HepG2 (cell line): ENCODE measurements around the gene SIVA1. TPM values are rescaled to one million over a fixed set of nuclear protein-coding genes. Genes with fewer than 3 reads are reported as not detected.

ENCODE experiments used
- BRF2 ChIP-seq: sonication (generic); formaldehyde crosslinking; IDR thresholded peaks from 2 replicates; pipeline ENCODE4 v1.8.1; 2022; ENCODE audit warnings: mild to moderate bottlenecking, missing genetic modification reagents
- CEBPZ ChIP-seq: IDR thresholded peaks from 2 replicates; pipeline ENCODE4 v1.6.1; 2012; ENCODE audit warnings: low read length, improper control_type of control experiment
- CENPT ChIP-seq: sonication (generic); formaldehyde crosslinking; IDR thresholded peaks from 2 replicates; pipeline ENCODE4 v1.8.0; 2022; ENCODE audit warnings: low read depth, mild to moderate bottlenecking, moderate library complexity, missing genetic modification reagents
- GABPA ChIP-seq, 2 experiments: IDR thresholded peaks; 2 replicates each; pipeline ENCODE4 v1.6.1; 2011 to 2016; ENCODE audit warnings: low read depth in 2 of 2, low read length in 1 of 2, missing biosample characterization in 1 of 2, missing genetic modification characterization in 1 of 2
- HDAC6 ChIP-seq: fragments of 200-600 bp; sonication (generic); IDR thresholded peaks from 2 replicates; pipeline ENCODE4 v1.7.0; 2017; ENCODE audit warnings: mild to moderate bottlenecking, antibody characterized with exemption, low read length, low read depth
- KLF16 ChIP-seq, 2 experiments: sonication (generic) in 1 of 2; formaldehyde crosslinking in 1 of 2; IDR thresholded peaks; 2 replicates each; pipeline versions ENCODE4 v1.6.1 to v1.8.0; 2016 to 2023; ENCODE audit warnings: missing genetic modification reagents in 2 of 2, missing compliant biosample characterization in 1 of 2
- NFYC ChIP-seq: IDR thresholded peaks from 2 replicates; pipeline ENCODE4 v1.6.1; 2016; ENCODE audit warnings: missing genetic modification reagents, missing compliant biosample characterization
- REL ChIP-seq: sonication (generic); formaldehyde crosslinking; conservative IDR thresholded peaks from 2 replicates; pipeline ENCODE4 v1.8.0; 2022; ENCODE audit warnings: mild to moderate bottlenecking, missing genetic modification reagents, moderate library complexity
- TMF1 ChIP-seq: sonication (generic); formaldehyde crosslinking; IDR thresholded peaks from 2 replicates; pipeline ENCODE4 v1.8.1; 2022; ENCODE audit warnings: low read depth, missing genetic modification reagents
- TOE1 ChIP-seq: sonication (generic); formaldehyde crosslinking; IDR thresholded peaks from 2 replicates; pipeline ENCODE4 v1.4.0; 2020; ENCODE audit warnings: mild to moderate bottlenecking, missing genetic modification reagents
- UBTF ChIP-seq: sonication (generic); formaldehyde crosslinking; IDR thresholded peaks from 2 replicates; pipeline ENCODE4 v1.4.0; 2020; ENCODE audit warnings: mild to moderate bottlenecking, missing genetic modification reagents
- YEATS4 ChIP-seq: sonication (generic); formaldehyde crosslinking; IDR thresholded peaks from 2 replicates; pipeline ENCODE4 v1.4.0; 2020; ENCODE audit warnings: missing genetic modification reagents, borderline replicate concordance
- ZFP62 ChIP-seq: sonication (generic); formaldehyde crosslinking; IDR thresholded peaks from 2 replicates; pipeline ENCODE4 v1.4.0; 2020; ENCODE audit warnings: missing genetic modification reagents
- ZNF205 ChIP-seq: IDR thresholded peaks from 2 replicates; pipeline ENCODE4 v1.6.1; 2018; ENCODE audit warnings: missing biosample characterization, missing genetic modification reagents
- ZNF225 ChIP-seq: sonication (generic); formaldehyde crosslinking; IDR thresholded peaks from 2 replicates; pipeline ENCODE4 v1.4.0; 2020; ENCODE audit warnings: mild to moderate bottlenecking, missing genetic modification reagents
- ZNF251 ChIP-seq: sonication (generic); formaldehyde crosslinking; IDR thresholded peaks from 2 replicates; pipeline ENCODE4 v1.9.0; 2021; ENCODE audit warnings: mild to moderate bottlenecking, missing genetic modification reagents
- ZNF296 ChIP-seq: sonication (generic); formaldehyde crosslinking; conservative IDR thresholded peaks from 2 replicates; pipeline ENCODE4 v1.5.0; 2020; ENCODE audit warnings: mild to moderate bottlenecking, missing genetic modification reagents
- ZNF496 ChIP-seq: sonication (generic); formaldehyde crosslinking; IDR thresholded peaks from 2 replicates; pipeline ENCODE4 v1.8.1; 2023; ENCODE audit warnings: mild to moderate bottlenecking, moderate library complexity, missing genetic modification reagents; ENCODE audit not compliant: insufficient replicate concordance
- ZNF550 ChIP-seq: sonication (generic); formaldehyde crosslinking; IDR thresholded peaks from 2 replicates; pipeline ENCODE4 v1.4.0; 2020; ENCODE audit warnings: mild to moderate bottlenecking, missing genetic modification reagents, borderline replicate concordance
- ZNF747 ChIP-seq: sonication (generic); formaldehyde crosslinking; IDR thresholded peaks from 2 replicates; pipeline ENCODE4 v1.8.1; 2023; ENCODE audit warnings: missing genetic modification reagents, mild to moderate bottlenecking, borderline replicate concordance
- polyA plus RNA-seq, 8 experiments: library from polyadenylated mRNA; depleted of rRNA in 3 of 8; stranded (reverse) in 7 of 8; unstranded in 1 of 8; fragments of >200 nt; fragmentation: Illumina TruSeq in 4 of 8; extraction: Trizol in 4 of 8; gene quantifications; 2 replicates each; pipeline versions ENCODE4 v1.2.1 to v1.2.3, GENCODE V29; 2011 to 2016; ENCODE audit warnings: low read depth in 4 of 8, missing spikeins in 1 of 8, mixed read lengths in 1 of 8; ENCODE audit not compliant: insufficient read depth in 1 of 8
- total RNA-seq, 5 experiments: library from RNA; depleted of rRNA; stranded (reverse); fragments of >200 nt; fragmentation: Illumina TruSeq; extraction: Trizol; gene quantifications; 2 replicates each; pipeline ENCODE4 v1.2.3, GENCODE V29; 2016; ENCODE audit warnings: low read depth in 1 of 5
- TF ChIP-seq, protein P1 (sequence below): IDR thresholded peaks from 2 replicates; pipeline ENCODE4 v1.6.1; 2018; ENCODE audit warnings: missing genetic modification reagents, mild to moderate bottlenecking, missing compliant biosample characterization

SIVA1 gene
- total and polyA plus RNA-seq, 2 of the 13 experiments (the other 11 are each of a cell fraction or from before 2014, with no cell fraction given), result 123 to 186 TPM

DNA sequence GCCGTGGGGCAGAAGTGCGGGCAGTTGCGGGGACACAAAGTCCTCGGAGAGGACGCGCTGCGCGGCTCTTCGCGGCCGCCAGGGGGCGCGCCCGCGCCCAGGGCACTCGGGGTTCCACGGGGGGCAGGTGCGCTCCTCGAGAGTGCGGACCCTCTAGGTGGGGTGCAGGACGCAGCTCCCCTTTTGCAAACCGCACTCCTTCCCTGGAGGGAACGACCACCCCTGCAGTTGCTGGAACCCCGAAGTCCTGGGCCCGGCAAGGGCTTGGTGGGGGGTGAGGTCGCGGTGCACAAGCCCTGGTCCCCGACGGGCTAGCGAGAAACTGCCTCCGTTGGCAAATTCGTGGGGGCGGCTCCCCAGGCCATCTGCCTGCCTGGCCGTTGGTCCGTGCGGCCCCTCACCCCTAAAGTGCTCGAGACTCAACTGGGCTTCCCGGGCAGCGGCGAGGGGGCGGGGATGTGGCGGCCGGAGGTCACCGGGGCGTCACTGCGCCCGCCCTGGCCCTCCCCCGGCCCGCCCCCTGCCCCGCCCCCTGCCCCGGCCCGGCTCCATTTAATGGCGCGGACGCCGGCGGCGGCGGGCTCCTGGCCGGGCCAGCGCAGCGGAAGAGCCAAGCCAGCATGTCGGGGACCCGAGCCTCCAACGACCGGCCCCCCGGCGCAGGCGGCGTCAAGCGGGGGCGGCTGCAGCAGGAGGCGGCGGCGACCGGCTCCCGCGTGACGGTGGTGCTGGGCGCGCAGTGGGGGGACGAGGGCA is 29.1 kb upstream of the SIVA1 start, which contains the start of gene ADSS1 (continued):
- TF ChIP-seq ZNF205, result 0 out of 2 replicates have a peak, but pooled peaks have one; percentile 28
- 0 out of 2 replicates have a peak, but pooled peaks have one; percentile 19 for TF ChIP-seq REL (CRISPR knock-in tag)
- TF ChIP-seq ZNF296 (CRISPR knock-in tag), result no peak
- TF ChIP-seq UBTF, result peak; percentile 65
- no peak for TF ChIP-seq HDAC6
- 0 out of 2 replicates have a peak, but pooled peaks have one; percentile 26 for TF ChIP-seq ZNF225 (CRISPR knock-in tag)
- TF ChIP-seq NFYC (CRISPR knock-in tag), result no peak
- TF ChIP-seq, protein P1, sequence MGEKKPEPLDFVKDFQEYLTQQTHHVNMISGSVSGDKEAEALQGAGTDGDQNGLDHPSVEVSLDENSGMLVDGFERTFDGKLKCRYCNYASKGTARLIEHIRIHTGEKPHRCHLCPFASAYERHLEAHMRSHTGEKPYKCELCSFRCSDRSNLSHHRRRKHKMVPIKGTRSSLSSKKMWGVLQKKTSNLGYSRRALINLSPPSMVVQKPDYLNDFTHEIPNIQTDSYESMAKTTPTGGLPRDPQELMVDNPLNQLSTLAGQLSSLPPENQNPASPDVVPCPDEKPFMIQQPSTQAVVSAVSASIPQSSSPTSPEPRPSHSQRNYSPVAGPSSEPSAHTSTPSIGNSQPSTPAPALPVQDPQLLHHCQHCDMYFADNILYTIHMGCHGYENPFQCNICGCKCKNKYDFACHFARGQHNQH (CRISPR knock-in tag), result peak; percentile 15; the same call in 1 of the 2 replicates
- 0 out of 2 replicates have a peak, but pooled peaks have one; percentile 46 for TF ChIP-seq ZNF747 (CRISPR knock-in tag)
- no peak for TF ChIP-seq GABPA (IDR thresholded peaks at IDR 0.05; ENCODE audit: low read depth, low read length)
- no peak for TF ChIP-seq GABPA (CRISPR knock-in tag; IDR thresholded peaks at IDR 0.05; ENCODE audit: low read depth)
- no peak for TF ChIP-seq TOE1 (CRISPR knock-in tag)
- no peak for TF ChIP-seq BRF2 (CRISPR knock-in tag)
- no peak for TF ChIP-seq CENPT (CRISPR knock-in tag)
- TF ChIP-seq TMF1 (CRISPR knock-in tag), result no peak; the same call in 1 of the 2 replicates
- no peak for TF ChIP-seq CEBPZ
- 0 out of 2 replicates have a peak, but pooled peaks have one; percentile 54 for TF ChIP-seq ZNF550 (CRISPR knock-in tag)
- no peak for TF ChIP-seq ZNF496 (CRISPR knock-in tag)
- no peak; the same call in 1 of the 2 replicates for TF ChIP-seq YEATS4 (CRISPR knock-in tag)
- no peak for TF ChIP-seq ZFP62 (CRISPR knock-in tag)
- no peak for TF ChIP-seq ZNF251 (CRISPR knock-in tag)
- TF ChIP-seq KLF16 (CRISPR knock-in tag; IDR thresholded peaks at IDR 0.05), result peak in 1 of 2 experiments; percentile 38; a peak in 2 of 4 replicates
